ENCODE measurements around the gene NTNG1. TPM values are rescaled to one million over a fixed set of nuclear protein-coding genes. Genes with fewer than 3 reads are reported as not detected.

NTNG1 gene
- total and polyA plus RNA-seq, 3 donors from 2014 or later = 1.8 to 2.3 (median 2.2) TPM

DNA sequence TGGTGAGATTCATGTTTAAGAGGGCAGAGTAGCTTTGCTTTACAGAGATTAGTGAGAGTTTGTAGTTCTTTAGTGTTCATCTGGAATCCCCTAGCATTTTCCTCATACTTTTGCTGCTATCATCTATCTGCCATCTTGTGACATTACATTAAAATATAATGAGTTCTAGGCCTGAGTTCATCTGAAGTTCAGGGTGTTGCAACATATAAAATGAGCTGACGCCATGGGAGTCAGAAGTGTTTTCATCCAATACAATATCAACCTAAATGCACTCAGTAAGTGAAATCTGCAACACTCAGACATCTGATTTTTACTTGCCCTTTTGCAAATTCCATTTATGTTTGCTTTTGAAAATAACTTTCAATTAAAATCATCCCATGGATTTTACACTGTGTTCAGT, 153.8 kb downstream of the NTNG1 start:
- TF ChIP-seq, protein P1, sequence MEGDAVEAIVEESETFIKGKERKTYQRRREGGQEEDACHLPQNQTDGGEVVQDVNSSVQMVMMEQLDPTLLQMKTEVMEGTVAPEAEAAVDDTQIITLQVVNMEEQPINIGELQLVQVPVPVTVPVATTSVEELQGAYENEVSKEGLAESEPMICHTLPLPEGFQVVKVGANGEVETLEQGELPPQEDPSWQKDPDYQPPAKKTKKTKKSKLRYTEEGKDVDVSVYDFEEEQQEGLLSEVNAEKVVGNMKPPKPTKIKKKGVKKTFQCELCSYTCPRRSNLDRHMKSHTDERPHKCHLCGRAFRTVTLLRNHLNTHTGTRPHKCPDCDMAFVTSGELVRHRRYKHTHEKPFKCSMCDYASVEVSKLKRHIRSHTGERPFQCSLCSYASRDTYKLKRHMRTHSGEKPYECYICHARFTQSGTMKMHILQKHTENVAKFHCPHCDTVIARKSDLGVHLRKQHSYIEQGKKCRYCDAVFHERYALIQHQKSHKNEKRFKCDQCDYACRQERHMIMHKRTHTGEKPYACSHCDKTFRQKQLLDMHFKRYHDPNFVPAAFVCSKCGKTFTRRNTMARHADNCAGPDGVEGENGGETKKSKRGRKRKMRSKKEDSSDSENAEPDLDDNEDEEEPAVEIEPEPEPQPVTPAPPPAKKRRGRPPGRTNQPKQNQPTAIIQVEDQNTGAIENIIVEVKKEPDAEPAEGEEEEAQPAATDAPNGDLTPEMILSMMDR (IDR thresholded peaks at IDR 0.05) = no peak
- TF ChIP-seq POLR2A (IDR thresholded peaks at IDR 0.05) = no peak
- H3K4me1 ChIP-seq = no peaks in the 10 kb centered on the region
- DNase-seq = no peak
- no peak overlapping the region for H3K4me3 ChIP-seq
- H3K9me3 ChIP-seq = no peaks in the 10 kb centered on the region
- 69 to 80% methylated on average over 1 of the region's 1 CpG for WGBS, 2 donors
- H3K27ac ChIP-seq = no peak overlapping the region
- intact Hi-C loops (cut with DNase I; ENCODE audit: low total_unique reads) = no loop called here
- H3K27me3 ChIP-seq = no peaks in the 10 kb centered on the region
- H3K36me3 ChIP-seq (ENCODE audit: low read depth, missing control alignments) = no peaks in the 10 kb centered on the region

DNA sequence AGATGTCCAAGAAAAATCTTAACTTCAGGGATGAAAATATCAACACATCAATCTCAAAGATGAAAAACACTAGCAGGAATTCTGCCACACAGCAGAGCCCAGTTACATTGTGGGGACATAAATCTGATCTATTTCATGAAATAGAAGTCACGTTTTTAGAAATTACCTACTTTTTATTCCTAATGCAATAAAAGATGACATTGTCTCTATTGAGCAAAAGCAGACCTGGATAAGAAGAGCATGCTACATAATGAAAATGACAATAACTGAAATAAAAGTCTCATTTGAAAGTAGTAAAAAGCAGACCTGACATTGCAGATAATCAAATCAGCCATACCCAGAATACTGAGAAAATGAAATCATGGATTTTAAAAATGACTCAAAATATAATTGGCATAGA, 156.8 kb downstream of the NTNG1 start:
- 61 to 76% methylated on average over 1 of the region's 1 CpG for WGBS, 2 donors
- Histone ChIP-seq H3K36me3 (ENCODE audit: low read depth, missing control alignments) (no peaks in the 10 kb centered on the region), H3K4me1 (no peaks in the 10 kb centered on the region), H3K27ac (no peak overlapping the region), H3K4me3 (no peak overlapping the region), H3K9me3 (no peaks in the 10 kb centered on the region), H3K27me3 (no peaks in the 10 kb centered on the region)
- no peak for DNase-seq
- TF ChIP-seq POLR2A (IDR thresholded peaks at IDR 0.05) = no peak
- intact Hi-C loops (cut with DNase I; ENCODE audit: low total_unique reads) = no loop called here

DNA sequence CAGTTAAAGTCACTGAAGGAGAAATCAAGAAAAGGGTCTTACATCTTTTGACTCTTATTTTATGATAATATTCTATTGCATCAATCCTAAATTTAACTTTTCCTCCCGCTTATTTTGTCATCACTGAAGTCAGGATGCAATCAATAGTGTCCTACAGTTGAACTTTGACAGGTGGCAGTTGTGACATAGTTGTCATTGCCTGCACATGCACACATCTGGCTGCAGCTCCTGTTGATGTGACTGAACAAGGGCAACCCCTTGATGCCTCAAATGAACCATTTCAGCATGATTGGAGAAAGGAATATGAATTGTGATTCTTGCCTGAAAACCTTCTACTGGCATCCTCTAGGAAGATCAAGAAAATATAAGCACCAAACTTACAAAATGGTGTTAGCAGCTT, 157.7 kb downstream of the NTNG1 start:
- no peaks in the 10 kb centered on the region for H3K27me3 ChIP-seq

DNA sequence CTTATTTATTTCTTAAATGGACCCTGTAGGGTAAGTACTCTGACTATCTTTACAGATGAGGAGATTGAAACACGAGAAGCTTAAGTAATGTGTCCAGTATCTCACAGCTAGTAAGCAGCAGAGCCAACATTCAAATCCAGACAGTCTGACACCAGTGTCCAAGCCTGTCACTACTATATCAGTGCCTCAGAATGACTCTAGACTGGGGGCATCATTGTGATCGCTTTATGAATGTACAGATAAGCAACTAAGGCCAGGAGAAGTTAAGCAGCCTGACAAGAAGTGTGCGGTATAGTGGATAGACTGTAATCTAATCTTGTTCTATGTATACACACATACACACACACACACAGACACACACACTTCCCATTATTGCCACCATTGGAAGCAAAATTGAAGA, 158.7 kb downstream of the NTNG1 start:
- 88 to 89% methylated on average over 3 of the region's 3 CpGs for WGBS, 2 donors
- intact Hi-C loops (cut with DNase I; ENCODE audit: low total_unique reads) = no loop called here
- Histone ChIP-seq H3K36me3 (ENCODE audit: low read depth, missing control alignments) (no peaks in the 10 kb centered on the region), H3K4me3 (no peak overlapping the region), H3K9me3 (no peaks in the 10 kb centered on the region), H3K27ac (no peak overlapping the region), H3K27me3 (no peaks in the 10 kb centered on the region), H3K4me1 (no peaks in the 10 kb centered on the region)
- no peak for DNase-seq
- no peak for TF ChIP-seq POLR2A (IDR thresholded peaks at IDR 0.05)
- TF ChIP-seq, protein P1 (IDR thresholded peaks at IDR 0.05) = no peak

More for the DNA sequence above, 157.7 kb downstream of the NTNG1 start:
- 3 to 50% methylated on average over 1 of the region's 1 CpG for WGBS, 2 donors
- Histone ChIP-seq H3K27ac (no peak overlapping the region), H3K36me3 (ENCODE audit: low read depth, missing control alignments) (no peaks in the 10 kb centered on the region), H3K9me3 (no peaks in the 10 kb centered on the region), H3K4me1 (no peaks in the 10 kb centered on the region), H3K4me3 (no peak overlapping the region)
- TF ChIP-seq, protein P1 (IDR thresholded peaks at IDR 0.05) = no peak
- no peak for TF ChIP-seq POLR2A (IDR thresholded peaks at IDR 0.05)
- no peak for DNase-seq
- intact Hi-C loops (cut with DNase I; ENCODE audit: low total_unique reads) = no loop called here

DNA sequence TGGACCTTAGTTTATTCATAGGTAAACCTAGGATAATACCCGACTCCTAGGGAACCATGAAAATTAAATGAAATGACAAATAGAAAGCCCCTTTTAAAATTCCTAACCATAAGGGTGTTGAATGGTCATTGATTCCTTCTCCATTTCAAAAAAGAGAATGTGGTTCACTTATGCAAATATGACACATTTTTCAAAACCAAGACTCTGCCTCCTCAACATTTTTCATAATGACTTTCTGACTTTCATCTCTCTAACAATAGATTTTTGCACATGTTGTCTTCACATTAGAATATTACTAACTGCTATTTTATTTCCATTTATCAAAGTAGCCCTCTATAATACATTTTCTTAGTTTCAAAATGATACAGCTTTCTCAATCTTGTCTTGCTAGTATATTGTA, 169.1 kb downstream of the NTNG1 start:
- no peak overlapping the region for H3K4me3 ChIP-seq
- TF ChIP-seq, protein P1 (IDR thresholded peaks at IDR 0.05) = no peak
- no peak for TF ChIP-seq POLR2A (IDR thresholded peaks at IDR 0.05)
- intact Hi-C loops (cut with DNase I; ENCODE audit: low total_unique reads) = no loop called here
- no peaks in the 10 kb centered on the region for H3K27me3 ChIP-seq
- 90 to 93% methylated on average over 1 of the region's 1 CpG for WGBS, 2 donors
- no peaks in the 10 kb centered on the region for H3K4me1 ChIP-seq
- no peaks in the 10 kb centered on the region for H3K36me3 ChIP-seq (ENCODE audit: low read depth, missing control alignments)
- H3K9me3 ChIP-seq = no peaks in the 10 kb centered on the region
- DNase-seq = no peak
- no peak overlapping the region for H3K27ac ChIP-seq
